Fibroblast of lung (primary cell): ENCODE results near the gene OTOGL. TPM values are rescaled to one million over a fixed set of nuclear protein-coding genes. Genes with fewer than 3 reads are reported as not detected.

Source experiments
- DNase-seq, 2 donors: peaks; one replicate each; pipeline versions ENCODE4 v3.0.0 to v3.0.0-alpha.2; 2010; ENCODE audit warnings: low read depth in 2 of 2
- H2AFZ ChIP-seq: 2 replicates; pipeline ENCODE4 v1.5.1; 2012; ENCODE audit warnings: low read length, control low read depth, inconsistent platforms
- H3K27ac ChIP-seq: 2 replicates; pipeline ENCODE4 v1.5.1; 2011; ENCODE audit warnings: low read length, control low read depth; ENCODE audit not compliant: insufficient read depth
- H3K27me3 ChIP-seq: 2 replicates; pipeline ENCODE4 v1.5.1; 2011; ENCODE audit warnings: mild to moderate bottlenecking, low read length; ENCODE audit not compliant: control insufficient read depth, insufficient read depth
- H3K36me3 ChIP-seq: 2 replicates; pipeline ENCODE4 v1.5.1; 2011; ENCODE audit warnings: low read length; ENCODE audit not compliant: control insufficient read depth, insufficient read depth
- H3K4me1 ChIP-seq: 2 replicates; pipeline ENCODE4 v1.5.1; 2011; ENCODE audit warnings: low read length; ENCODE audit not compliant: control insufficient read depth, insufficient read depth; ENCODE audit errors: extremely low read depth
- H3K4me2 ChIP-seq: 2 replicates; pipeline ENCODE4 v1.5.1; 2011; ENCODE audit warnings: low read length, control low read depth; ENCODE audit not compliant: insufficient read depth; ENCODE audit errors: extremely low read depth
- H3K4me3 ChIP-seq, 4 experiments: fragments of 200-600 bp in 1 of 4; sonication (generic) in 1 of 4; replicated peaks in 1 of 4; 2 replicates each; pipeline ENCODE4 v1.5.1; 2011 to 2016; ENCODE audit warnings: low read length in 4 of 4, low read depth in 3 of 4, mild to moderate bottlenecking in 3 of 4, control low read depth in 2 of 4, inconsistent platforms in 1 of 4, mixed read lengths in 1 of 4; ENCODE audit not compliant: insufficient read depth in 1 of 4; ENCODE audit errors: control extremely low read depth in 1 of 4
- H3K79me2 ChIP-seq: 2 replicates; pipeline ENCODE4 v1.5.1; 2012; ENCODE audit warnings: mild to moderate bottlenecking, low read length, inconsistent platforms; ENCODE audit not compliant: control insufficient read depth, insufficient read depth
- H3K9ac ChIP-seq: 2 replicates; pipeline ENCODE4 v1.5.1; 2011; ENCODE audit warnings: mild to moderate bottlenecking, low read length, control low read depth; ENCODE audit not compliant: insufficient read depth
- H3K9me3 ChIP-seq: 2 replicates; pipeline ENCODE4 v1.5.1; 2012; ENCODE audit warnings: low read depth, low read length; ENCODE audit not compliant: control insufficient read depth, insufficient read depth
- H4K20me1 ChIP-seq: 2 replicates; pipeline ENCODE4 v1.5.1; 2011; ENCODE audit warnings: low read length; ENCODE audit not compliant: control insufficient read depth, insufficient read depth; ENCODE audit errors: extremely low read depth
- CTCF ChIP-seq, 2 donors: IDR thresholded peaks in 1 of 2; conservative IDR thresholded peaks in 1 of 2; 1 replicate in 1 of 2; 2 replicates in 1 of 2; pipeline ENCODE4 v1.5.1; 2011 to 2012; ENCODE audit warnings: low read length in 2 of 2, control low read depth in 1 of 2, inconsistent platforms in 1 of 2, low read depth in 1 of 2, mild to moderate bottlenecking in 1 of 2
- EZH2 ChIP-seq: IDR thresholded peaks from 2 replicates; pipeline ENCODE4 v1.5.1; 2012; ENCODE audit warnings: low read length, control low read depth, mild to moderate bottlenecking; ENCODE audit errors: missing control alignments
- polyA plus RNA-seq, 2 donors: library from polyadenylated mRNA; depleted of rRNA in 1 of 2; stranded (reverse) in 1 of 2; unstranded in 1 of 2; fragments of >200 nt; gene quantifications; 2 replicates each; pipeline ENCODE4 v1.2.1, GENCODE V29; 2011 to 2012; ENCODE audit warnings: missing spikeins in 1 of 2
- total RNA-seq: library from RNA; depleted of rRNA; stranded (reverse); fragments of >200 nt; gene quantifications from 2 replicates; pipeline ENCODE4 v1.2.1, GENCODE V29; 2014

Gene OTOGL
- total and polyA plus RNA-seq, 2 donors (not counting 1 experiment from before 2014, with no cell fraction given) = 0.15 to 0.17 TPM

GRCh38 chr12:80151131-80151530 is 51.8 kb downstream of the OTOGL start:
- no peak overlapping the region for H2AFZ ChIP-seq
- H3K79me2 ChIP-seq = no peaks in the 10 kb centered on the region
- no peak overlapping the region for H3K4me3 ChIP-seq
- H3K27ac ChIP-seq = no peak overlapping the region
- H3K27me3 ChIP-seq = no peaks in the 10 kb centered on the region
- no peak for TF ChIP-seq CTCF (conservative IDR thresholded peaks at IDR 0.05 in 1 of 2, IDR thresholded peaks at IDR 0.05 in 1 of 2; ENCODE audit: low read depth in 1 of 2, low read length in 2 of 2)
- TF ChIP-seq EZH2 = no peak
- no peak overlapping the region for H3K9ac ChIP-seq
- no peak overlapping the region for H3K4me2 ChIP-seq
- H3K4me1 ChIP-seq = no peaks in the 10 kb centered on the region
- no peaks in the 10 kb centered on the region for H3K36me3 ChIP-seq
- no peak for DNase-seq
- no peaks in the 10 kb centered on the region for H4K20me1 ChIP-seq
- H3K9me3 ChIP-seq = no peaks in the 10 kb centered on the region

- Histone ChIP-seq H2AFZ (no peak overlapping the region), H3K27ac (no peak overlapping the region), H3K79me2 (no peaks in the 10 kb centered on the region), H3K4me2 (no peak overlapping the region), H3K36me3 (no peaks in the 10 kb centered on the region), H3K9ac (no peak overlapping the region), H3K9me3 (no peaks in the 10 kb centered on the region), H3K4me1 (no peaks in the 10 kb centered on the region), H4K20me1 (no peaks in the 10 kb centered on the region), H3K4me3 (no peak overlapping the region), H3K27me3 (no peaks in the 10 kb centered on the region)
- no peak for TF ChIP-seq CTCF (conservative IDR thresholded peaks at IDR 0.05 in 1 of 2, IDR thresholded peaks at IDR 0.05 in 1 of 2; ENCODE audit: low read depth in 1 of 2, low read length in 2 of 2)
- TF ChIP-seq EZH2 = no peak
- peak; percentile 22 to 39 for DNase-seq
Observed at GRCh38 chr12:80154261-80154660, 54.9 kb downstream of the OTOGL start.

GRCh38 chr12:80156306-80156705 is 57.0 kb downstream of the OTOGL start:
- no peak overlapping the region for H3K27ac ChIP-seq
- TF ChIP-seq CTCF (conservative IDR thresholded peaks at IDR 0.05 in 1 of 2, IDR thresholded peaks at IDR 0.05 in 1 of 2; ENCODE audit: low read depth in 1 of 2, low read length in 2 of 2) (no peak), EZH2 (no peak)
- peak in 1 of 2 donors; percentile 12 for DNase-seq
- H3K36me3 ChIP-seq = no peaks in the 10 kb centered on the region
- H3K4me3 ChIP-seq = no peak overlapping the region
- no peak overlapping the region for H3K4me2 ChIP-seq
- H2AFZ ChIP-seq = no peak overlapping the region
- H3K79me2 ChIP-seq = no peaks in the 10 kb centered on the region
- no peaks in the 10 kb centered on the region for H3K9me3 ChIP-seq
- no peaks in the 10 kb centered on the region for H3K4me1 ChIP-seq
- no peaks in the 10 kb centered on the region for H4K20me1 ChIP-seq
- H3K27me3 ChIP-seq = no peaks in the 10 kb centered on the region
- no peak overlapping the region for H3K9ac ChIP-seq
